GM06990 (cell line): ENCODE results near the gene CTDP1.

Source experiments
- DNase-seq: peaks from one replicate; pipeline ENCODE4 v3.0.0-alpha.2; 2011; ENCODE audit not compliant: insufficient read length; ENCODE audit errors: extremely low read depth
- H3K27me3 ChIP-seq: replicated peaks from 2 replicates; pipeline ENCODE4 v1.6.0; 2011; ENCODE audit warnings: low read length; ENCODE audit not compliant: control insufficient read depth, insufficient read depth
- H3K36me3 ChIP-seq: 2 replicates; pipeline ENCODE4 v1.5.1; 2011; ENCODE audit warnings: low read length; ENCODE audit not compliant: control insufficient read depth, insufficient read depth
- H3K4me3 ChIP-seq: replicated peaks from 2 replicates; pipeline ENCODE4 v1.5.1; 2011; ENCODE audit warnings: low read depth, mild to moderate bottlenecking, control low read depth, low read length
- CTCF ChIP-seq: IDR thresholded peaks from 2 replicates; pipeline ENCODE4 v1.5.1; 2011; ENCODE audit warnings: low read length, control low read depth, mild to moderate bottlenecking, inconsistent platforms; ENCODE audit not compliant: insufficient read depth, poor library complexity, severe bottlenecking

Gene CTDP1

GRCh38 chr18:79697976-79698375, 18.4 kb downstream of the CTDP1 start:
- no peak for TF ChIP-seq CTCF
- no peak overlapping the region for H3K4me3 ChIP-seq
- peaks cover 31% of the 10 kb centered on the region for H3K36me3 ChIP-seq
- no peaks in the 10 kb centered on the region for H3K27me3 ChIP-seq
- no peak for DNase-seq

- Histone ChIP-seq H3K4me3 (no peak overlapping the region), H3K36me3 (peaks cover 32% of the 10 kb centered on the region), H3K27me3 (no peaks in the 10 kb centered on the region)
- no peak for DNase-seq
- TF ChIP-seq CTCF = no peak
Observed at GRCh38 chr18:79698668-79699335, 19.2 kb downstream of the CTDP1 start.

GRCh38 chr18:79699653-79700052, 20.1 kb downstream of the CTDP1 start:
- DNase-seq = no peak
- Histone ChIP-seq H3K27me3 (no peaks in the 10 kb centered on the region), H3K4me3 (no peak overlapping the region), H3K36me3 (peaks cover 40% of the 10 kb centered on the region)
- TF ChIP-seq CTCF = no peak

- TF ChIP-seq CTCF = no peak
- no peaks in the 10 kb centered on the region for H3K27me3 ChIP-seq
- H3K4me3 ChIP-seq = no peak overlapping the region
- no peak for DNase-seq
- H3K36me3 ChIP-seq = peaks cover 40% of the 10 kb centered on the region
Observed at GRCh38 chr18:79702906-79703305, 23.3 kb downstream of the CTDP1 start.

GRCh38 chr18:79704631-79705030, 25.0 kb downstream of the CTDP1 start:
- no peak for TF ChIP-seq CTCF
- Histone ChIP-seq H3K36me3 (peaks cover 32% of the 10 kb centered on the region), H3K27me3 (no peaks in the 10 kb centered on the region), H3K4me3 (no peak overlapping the region)
- DNase-seq = no peak

- Histone ChIP-seq H3K27me3 (no peaks in the 10 kb centered on the region), H3K4me3 (no peak overlapping the region), H3K36me3 (peaks cover 29% of the 10 kb centered on the region)
- no peak for DNase-seq
- TF ChIP-seq CTCF = no peak
Observed at GRCh38 chr18:79705272-79705671, 25.7 kb downstream of the CTDP1 start.
